HepG2 (cell line): ENCODE data around the gene SIN3A. TPM values are rescaled to one million over a fixed set of nuclear protein-coding genes. Genes with fewer than 3 reads are reported as not detected.

ENCODE experiments used
- ATAC-seq: fragments of 200-7000 bp; cut with Tn5 transposase; 3 replicates; pipeline ENCODE4 v1.9.1; 2020; ENCODE audit warnings: mild to moderate bottlenecking, moderate library complexity
- BruUV-seq: library from RNA; stranded (reverse); fragments of 400-500 nt; replicated peaks from 2 replicates; lab custom pipeline; 2021; lab: Mats Ljungman, UMichigan
- CTCF ChIA-PET: fragments of 300-600 bp; formaldehyde crosslinking; extraction: SDS; loops from one replicate; lab custom pipeline; 2021; ENCODE audit warnings: low total read pairs, inconsistent platforms, low intra/inter-chr PET ratio; lab: Yijun Ruan, JAX
- POLR2A ChIA-PET: fragments of 350-600 bp; sonication (Branson Sonifier 250); formaldehyde crosslinking; loops from one replicate; lab custom pipeline; 2020; ENCODE audit warnings: antibody characterized with exemption, inconsistent platforms; lab: Yijun Ruan, JAX
- DNase-seq: peaks from one replicate; pipeline ENCODE4 v3.0.0-alpha.2; 2015; ENCODE audit warnings: low spot score
- FAIRE-seq: peaks from 3 replicates; lab custom pipeline; 2011; peaks lifted over from hg19 to GRCh38; lab: Jason Lieb, UNC
- H2AFZ ChIP-seq: one replicate; pipeline ENCODE4 v1.6.1; 2011; ENCODE audit warnings: low read length, inconsistent platforms
- H3K27ac ChIP-seq: fragments of 300-600 bp; 3 replicates; pipeline ENCODE4 v1.8.0; 2011; ENCODE audit warnings: mixed run types, mild to moderate bottlenecking, mixed read lengths, low read length, inconsistent platforms; ENCODE audit not compliant: insufficient read depth; ENCODE audit errors: extremely low read length
- H3K27me3 ChIP-seq, 2 experiments: fragments of 200-600 bp in 1 of 2; 2 replicates in 1 of 2; 3 replicates in 1 of 2; pipeline versions ENCODE4 v1.6.0 to v1.8.0; 2011; ENCODE audit warnings: low read length in 2 of 2, mild to moderate bottlenecking in 2 of 2, moderate library complexity in 2 of 2, inconsistent platforms in 1 of 2; ENCODE audit not compliant: insufficient read depth in 2 of 2, control insufficient read depth in 1 of 2
- H3K36me3 ChIP-seq, 2 experiments: fragments of 200-600 bp in 1 of 2; replicated peaks in 1 of 2; 2 replicates in 1 of 2; 3 replicates in 1 of 2; pipeline versions ENCODE4 v1.5.1 to v1.8.0; 2011; ENCODE audit warnings: low read length in 2 of 2, inconsistent platforms in 1 of 2; ENCODE audit not compliant: insufficient read depth in 2 of 2, control insufficient read depth in 1 of 2
- H3K4me1 ChIP-seq: 2 replicates; pipeline ENCODE4 v1.5.1; 2012; ENCODE audit warnings: low read length, inconsistent platforms; ENCODE audit not compliant: insufficient read depth
- H3K4me2 ChIP-seq: 2 replicates; pipeline ENCODE4 v1.6.0; 2011; ENCODE audit warnings: low read depth, low read length, inconsistent platforms
- H3K4me3 ChIP-seq, 3 experiments: fragments of 200-600 bp in 1 of 3; sonication (generic), shearing (Covaris generic) in 1 of 3; replicated peaks in 1 of 3; 2 replicates each; pipeline ENCODE4 v1.5.1; 2011 to 2016; ENCODE audit warnings: low read length in 3 of 3, inconsistent platforms in 2 of 3, low read depth in 2 of 3, mild to moderate bottlenecking in 2 of 3, control low read depth in 1 of 3, mixed read lengths in 1 of 3; ENCODE audit not compliant: insufficient read depth in 1 of 3
- H3K79me2 ChIP-seq: one replicate; pipeline ENCODE4 v1.6.1; 2011; ENCODE audit warnings: low read length, inconsistent platforms; ENCODE audit not compliant: insufficient read depth
- H3K9ac ChIP-seq: 2 replicates; pipeline ENCODE4 v1.6.0; 2011; ENCODE audit warnings: mild to moderate bottlenecking, low read depth, low read length, inconsistent platforms; ENCODE audit not compliant: insufficient read depth
- H3K9me3 ChIP-seq: 2 replicates; pipeline ENCODE4 v1.5.1; 2012; ENCODE audit warnings: mild to moderate bottlenecking, low read length
- H4K20me1 ChIP-seq: 2 replicates; pipeline ENCODE4 v1.6.0; 2011; ENCODE audit warnings: inconsistent platforms, mild to moderate bottlenecking, low read length, moderate library complexity; ENCODE audit not compliant: insufficient read depth
- ADNP ChIP-seq: sonication (generic); formaldehyde crosslinking; IDR thresholded peaks from 2 replicates; pipeline ENCODE4 v1.4.0; 2020; ENCODE audit warnings: missing genetic modification reagents
- BCLAF1 ChIP-seq: fragments of 450-650 bp; IDR thresholded peaks from 2 replicates; pipeline ENCODE4 v1.6.1; 2017; ENCODE audit warnings: mild to moderate bottlenecking
- GMEB1 ChIP-seq: sonication (generic); formaldehyde crosslinking; IDR thresholded peaks from 2 replicates; pipeline ENCODE4 v1.5.1; 2020; ENCODE audit warnings: missing genetic modification reagents, mild to moderate bottlenecking, borderline replicate concordance
- LCORL ChIP-seq, 2 experiments: fragments of 450-650 bp in 1 of 2; sonication (generic) in 1 of 2; formaldehyde crosslinking in 1 of 2; IDR thresholded peaks; 2 replicates each; pipeline versions ENCODE4 v1.5.0 to v1.6.1; 2017 to 2020; ENCODE audit warnings: antibody characterized with exemption in 1 of 2, missing genetic modification reagents in 1 of 2
- NCOA1 ChIP-seq: sonication (generic); formaldehyde crosslinking; IDR thresholded peaks from 2 replicates; pipeline ENCODE4 v1.9.0; 2021; ENCODE audit warnings: missing genetic modification reagents
- ZFP36L1 ChIP-seq: sonication (generic); formaldehyde crosslinking; IDR thresholded peaks from 2 replicates; pipeline ENCODE4 v1.8.0; 2022; ENCODE audit warnings: mild to moderate bottlenecking, missing genetic modification reagents, moderate library complexity
- ZKSCAN8 ChIP-seq: IDR thresholded peaks from 2 replicates; pipeline ENCODE4 v1.6.1; 2016; ENCODE audit warnings: borderline replicate concordance, missing genetic modification reagents, missing compliant biosample characterization
- ZNF280D ChIP-seq: sonication (generic); formaldehyde crosslinking; IDR thresholded peaks from 2 replicates; pipeline ENCODE4 v1.5.1; 2020; ENCODE audit warnings: mild to moderate bottlenecking, missing genetic modification reagents
- ZNF296 ChIP-seq: sonication (generic); formaldehyde crosslinking; conservative IDR thresholded peaks from 2 replicates; pipeline ENCODE4 v1.5.0; 2020; ENCODE audit warnings: mild to moderate bottlenecking, missing genetic modification reagents
- ZNF3 ChIP-seq: IDR thresholded peaks from 2 replicates; pipeline ENCODE4 v1.7.0; 2017; ENCODE audit warnings: inconsistent platforms
- WGBS: methylation state at CpG from one replicate; pipeline ENCODE4 v1.1.6; 2017; ENCODE audit warnings: low lambda C conversion rate; 5-methylcytosine and 5-hydroxymethylcytosine counted together
- in situ Hi-C: cut with HindIII; loops from 2 replicates; pipeline ENCODE4 v1.10.0; 2017; ENCODE audit warnings: low pct_unique_long_range_greater_than_20kb; ENCODE audit not compliant: extremely low pct_ligation_motif_present
- intact Hi-C: fragments of 100-400 bp; cut with micrococcal nuclease; formaldehyde crosslinking; loops from one replicate; pipeline ENCODE4 v1.10.0; 2022; ENCODE audit not compliant: unreplicated experiment
- polyA plus RNA-seq, 8 experiments: library from polyadenylated mRNA; depleted of rRNA in 3 of 8; stranded (reverse) in 7 of 8; unstranded in 1 of 8; fragments of >200 nt; fragmentation: Illumina TruSeq in 4 of 8; extraction: Trizol in 4 of 8; gene quantifications; 2 replicates each; pipeline versions ENCODE4 v1.2.1 to v1.2.3, GENCODE V29; 2011 to 2016; ENCODE audit warnings: low read depth in 4 of 8, missing spikeins in 1 of 8, mixed read lengths in 1 of 8; ENCODE audit not compliant: insufficient read depth in 1 of 8
- total RNA-seq, 5 experiments: library from RNA; depleted of rRNA; stranded (reverse); fragments of >200 nt; fragmentation: Illumina TruSeq; extraction: Trizol; gene quantifications; 2 replicates each; pipeline ENCODE4 v1.2.3, GENCODE V29; 2016; ENCODE audit warnings: low read depth in 1 of 5
- TF ChIP-seq, protein P1 (sequence below): sonication (generic); formaldehyde crosslinking; IDR thresholded peaks from 2 replicates; pipeline ENCODE4 v1.4.0; 2020; ENCODE audit warnings: missing genetic modification reagents

SIN3A gene
- total and polyA plus RNA-seq, 2 of the 13 experiments (the other 11 are each of a cell fraction or from before 2014, with no cell fraction given) = 16.1 to 28.1 TPM

DNA sequence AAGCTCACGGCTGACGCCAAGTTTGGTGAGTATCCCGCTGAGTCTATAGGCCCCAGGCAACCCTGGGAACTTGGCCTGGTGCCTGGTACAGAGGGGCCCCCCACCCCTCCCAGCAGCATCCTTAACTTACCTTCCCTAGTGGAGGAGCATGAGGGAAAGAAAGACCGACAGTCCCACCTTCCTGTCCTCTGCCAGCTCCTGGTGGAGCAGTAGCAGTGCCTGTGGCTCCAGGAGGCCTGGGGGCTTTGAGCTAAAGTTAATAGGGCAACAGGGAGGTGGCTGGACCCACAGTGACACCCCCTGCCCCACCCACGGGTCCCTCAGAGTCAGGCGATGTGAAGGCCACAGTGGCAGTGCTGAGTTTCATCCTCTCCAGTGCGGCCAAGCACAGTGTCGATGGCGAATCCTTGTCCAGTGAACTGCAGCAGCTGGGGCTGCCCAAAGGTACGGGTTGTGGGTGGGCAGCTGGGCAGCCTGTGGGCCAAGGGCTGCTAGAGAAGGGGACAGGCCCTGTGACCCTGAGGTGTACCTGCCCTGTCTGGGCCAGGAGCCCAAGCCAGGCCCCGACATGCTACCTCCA lies 112.7 kb downstream of the SIN3A start (continued):
- TF ChIP-seq, protein P1, sequence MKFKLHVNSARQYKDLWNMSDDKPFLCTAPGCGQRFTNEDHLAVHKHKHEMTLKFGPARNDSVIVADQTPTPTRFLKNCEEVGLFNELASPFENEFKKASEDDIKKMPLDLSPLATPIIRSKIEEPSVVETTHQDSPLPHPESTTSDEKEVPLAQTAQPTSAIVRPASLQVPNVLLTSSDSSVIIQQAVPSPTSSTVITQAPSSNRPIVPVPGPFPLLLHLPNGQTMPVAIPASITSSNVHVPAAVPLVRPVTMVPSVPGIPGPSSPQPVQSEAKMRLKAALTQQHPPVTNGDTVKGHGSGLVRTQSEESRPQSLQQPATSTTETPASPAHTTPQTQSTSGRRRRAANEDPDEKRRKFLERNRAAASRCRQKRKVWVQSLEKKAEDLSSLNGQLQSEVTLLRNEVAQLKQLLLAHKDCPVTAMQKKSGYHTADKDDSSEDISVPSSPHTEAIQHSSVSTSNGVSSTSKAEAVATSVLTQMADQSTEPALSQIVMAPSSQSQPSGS (CRISPR knock-in tag) = no peak

DNA sequence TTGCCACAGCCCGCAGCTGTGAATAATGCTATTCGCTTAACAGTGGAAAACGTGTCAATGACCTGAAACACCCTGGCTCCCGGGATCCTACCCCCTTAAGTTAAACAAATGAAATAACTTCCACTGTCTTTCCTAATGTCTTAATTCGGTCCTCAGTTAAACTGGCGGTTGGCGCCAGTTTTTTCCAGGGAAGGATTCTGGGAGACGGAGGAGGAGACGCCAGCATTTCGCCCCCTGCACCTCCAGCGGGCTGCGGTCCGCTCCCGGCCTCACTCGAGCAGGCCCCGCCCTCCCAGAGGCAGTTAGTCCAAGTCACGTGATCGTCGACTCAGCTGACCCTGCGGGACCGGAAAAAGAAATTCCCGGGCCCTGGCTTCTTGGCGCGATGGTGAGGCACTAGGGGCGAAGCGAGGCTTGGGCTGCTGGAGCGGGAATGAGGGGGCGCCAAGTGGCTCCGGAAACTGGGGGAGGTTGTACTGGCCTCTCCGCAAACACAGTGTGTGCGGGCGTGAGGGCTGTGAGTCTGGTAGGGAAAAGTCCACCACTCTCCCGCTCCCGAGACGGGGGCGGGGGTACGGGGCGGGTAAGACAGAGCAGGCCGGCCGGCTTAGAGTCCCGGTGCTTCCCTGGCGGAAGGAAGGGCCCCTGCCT lies 115.7 kb downstream of the SIN3A start, which contains the start of gene COMMD4:
TSS of gene COMMD4 (plus strand) at position 359 of the 651 bp plus-strand sequence. CDS start at position 386, 27 bp downstream.
- 2% methylated on average over 25 of the region's 42 CpGs for WGBS
- Histone ChIP-seq H3K4me2 (peak within 1 kb of the TSS; percentile 99), H4K20me1 (no peaks in the 10 kb centered on the region), H3K4me1 (peaks cover 22% of the 10 kb centered on the region), H3K4me3 (peak within 1 kb of the TSS; percentile 73 to 83 (median 81)), H3K36me3 (peaks cover 0 to 3% of the 10 kb centered on the region in 2 experiments; a peak in 2 of 5 replicates), H3K9me3 (no peaks in the 10 kb centered on the region), H2AFZ (peak within 1 kb of the TSS; percentile 76), H3K9ac (peak within 1 kb of the TSS; percentile 85), H3K27ac (peak within 1 kb of the TSS; percentile 78), H3K79me2 (peaks cover 8% of the 10 kb centered on the region), H3K27me3 (no peaks in the 10 kb centered on the region)
- FAIRE-seq = peak; percentile 80
- ChIA-PET POLR2A (interaction anchor here (1.3 to 2.0 kb wide), 3 partner anchors 11 to 304 kb away, joined by 6 to 10 read pairs (median 8); partner anchors contain the start of genes IMP3, MAN2C1 and NEIL1), CTCF (no interaction called here)
- ATAC-seq = peak; percentile 85
- DNase-seq = peak; percentile 91
- in situ Hi-C loops (no loop called here), intact Hi-C loops (no loop called here)
- BruUV-seq = no TSS peak
- TF ChIP-seq GMEB1 (CRISPR knock-in tag) = peak; percentile 36; the same call in 1 of the 2 replicates
- TF ChIP-seq ADNP (CRISPR knock-in tag) = no peak
- TF ChIP-seq ZFP36L1 = peak; percentile 88; the same call in 1 of the 2 replicates
- no peak for TF ChIP-seq NCOA1 (CRISPR knock-in tag)
- TF ChIP-seq ZNF3 (CRISPR knock-in tag) = no peak
- no peak for TF ChIP-seq BCLAF1
- no peak for TF ChIP-seq ZNF280D (CRISPR knock-in tag)
- peak; percentile 64 for TF ChIP-seq LCORL (IDR thresholded peaks at IDR 0.05)
- peak; percentile 54; the same call in 1 of the 2 replicates for TF ChIP-seq LCORL (CRISPR knock-in tag; IDR thresholded peaks at IDR 0.05)
- peak; percentile 86 for TF ChIP-seq ZKSCAN8 (CRISPR knock-in tag)
- TF ChIP-seq ZNF296 (CRISPR knock-in tag) = no peak
